Small intestine (tissue), 16 donors: Measurements from ENCODE around the gene KMT5B. TPM values are rescaled to one million over a fixed set of nuclear protein-coding genes. Genes with fewer than 3 reads are reported as not detected.

Experiments
- DNase-seq, 2 donors: peaks; one replicate each; pipeline versions ENCODE4 v3.0.0 to v3.0.0-alpha.2; 2013
- FAIRE-seq: peaks from 2 replicates; lab custom pipeline; 2012; peaks lifted over from hg19 to GRCh38; lab: Jason Lieb, UNC
- H3K27ac ChIP-seq, 3 donors: one replicate each; pipeline ENCODE4 v1.5.1; 2013; ENCODE audit warnings: low read length in 2 of 3, mild to moderate bottlenecking in 2 of 3, control low read depth in 1 of 3, inconsistent platforms in 1 of 3, low read depth in 1 of 3, moderate library complexity in 1 of 3
- H3K27me3 ChIP-seq, 3 donors: one replicate each; pipeline ENCODE4 v1.6.1; 2013; ENCODE audit warnings: low read length in 3 of 3, inconsistent platforms in 1 of 3; ENCODE audit not compliant: control insufficient read depth in 3 of 3, insufficient read depth in 3 of 3
- H3K36me3 ChIP-seq, 3 donors: one replicate each; pipeline ENCODE4 v1.6.1; 2013; ENCODE audit warnings: low read length in 3 of 3, inconsistent platforms in 1 of 3, low read depth in 1 of 3, mild to moderate bottlenecking in 1 of 3, moderate library complexity in 1 of 3; ENCODE audit not compliant: control insufficient read depth in 3 of 3, insufficient read depth in 2 of 3
- H3K4me1 ChIP-seq, 3 donors: one replicate each; pipeline ENCODE4 v1.6.1; 2013; ENCODE audit warnings: low read length in 2 of 3, inconsistent platforms in 1 of 3, low read depth in 1 of 3, mild to moderate bottlenecking in 1 of 3, moderate library complexity in 1 of 3; ENCODE audit not compliant: control insufficient read depth in 3 of 3, insufficient read depth in 2 of 3
- H3K4me3 ChIP-seq, 3 donors: one replicate each; pipeline ENCODE4 v1.5.1; 2013; ENCODE audit warnings: low read length in 3 of 3, control low read depth in 1 of 3, inconsistent platforms in 1 of 3, low read depth in 1 of 3, mild to moderate bottlenecking in 1 of 3, moderate library complexity in 1 of 3
- H3K9me3 ChIP-seq, 2 donors: one replicate each; pipeline ENCODE4 v1.6.1; 2013; ENCODE audit warnings: low read depth in 1 of 2, low read length in 1 of 2; ENCODE audit not compliant: control insufficient read depth in 2 of 2, insufficient read depth in 1 of 2
- WGBS, 3 donors: extraction: QIAGEN DNeasy Blood & Tissue Kit; methylation state at CpG; one replicate each; pipeline ENCODE4 v1.1.7; 2013; 5-methylcytosine and 5-hydroxymethylcytosine counted together
- long read RNA-seq, 10 donors: transcript quantifications; one replicate each; lab custom pipeline, GENCODE V29; 2026
- polyA plus RNA-seq, 4 donors: library from polyadenylated mRNA; stranded (reverse) in 3 of 4; unstranded in 1 of 4; fragments of 200-250 nt in 3 of 4; fragments of 120-200 nt in 1 of 4; gene quantifications; one replicate each; pipeline versions ENCODE4 v1.2.1 to v1.2.3, GENCODE V29; 2013
- donor health status: healthy with polysubstance abuse.
- donor health status: control.
- donor health status: control.
- donor health status: Bipolar disorder and iron deficiency.
- donor health status: healthy.

Gene KMT5B
- polyA plus RNA-seq, result 10 to 100 TPM; 17.3 to 53.5 (median 30.0) TPM
- long read RNA-seq, donor 1, partial matches to known transcripts, result 14 of 22 reads
- long read RNA-seq, donor 1, other reads (novel, unspliced or antisense), result 7 of 22 reads
- long read RNA-seq, donor 2, partial matches to known transcripts, result 6 of 6 reads
- long read RNA-seq, donor 2, other reads (novel, unspliced or antisense), result 0 of 6 reads
- long read RNA-seq, donor 3, partial matches to known transcripts, result 0 of 3 reads
- long read RNA-seq, donor 3, other reads (novel, unspliced or antisense), result 0 of 3 reads
- long read RNA-seq, donor 4, result 0 reads
- long read RNA-seq, donor 5, result 0 reads
- long read RNA-seq, donor 6, partial matches to known transcripts, result 0 of 2 reads
- long read RNA-seq, donor 6, other reads (novel, unspliced or antisense), result 0 of 2 reads
- long read RNA-seq, donor 7, result 0 reads
- long read RNA-seq, donor 8, result 0 reads
- long read RNA-seq, donor 9, partial matches to known transcripts, result 0 of 1 reads
- long read RNA-seq, donor 9, other reads (novel, unspliced or antisense), result 0 of 1 reads
- long read RNA-seq, donor 10, partial matches to known transcripts, result 13 of 14 reads
- long read RNA-seq, donor 10, other reads (novel, unspliced or antisense), result 0 of 14 reads

DNA sequence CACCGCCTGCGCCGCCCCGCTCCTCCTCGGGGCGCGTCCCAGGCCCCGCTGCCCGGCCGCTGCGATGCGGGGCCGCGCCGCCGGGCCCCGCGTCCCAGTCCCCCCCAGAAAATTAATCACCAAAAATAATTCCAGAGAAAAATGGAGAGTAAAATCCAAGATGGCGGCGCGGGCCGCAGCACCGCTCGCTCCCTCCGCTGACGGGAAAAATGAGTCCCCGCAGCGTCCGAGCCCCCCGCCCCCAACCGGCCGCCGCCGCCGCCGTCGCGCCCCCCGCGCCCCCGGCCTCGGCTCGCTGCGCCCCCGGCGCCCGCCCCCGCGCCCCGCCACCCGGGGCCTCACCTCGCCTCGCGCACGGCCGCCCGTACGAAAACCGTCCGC is at the start of gene KMT5B:
Gene KMT5B (minus strand): TSS at position 162 of the 381 bp plus-strand sequence. CDS start 23,220 bp downstream, outside the sequence.
- H3K4me1 ChIP-seq, result peaks cover 5 to 39% (median 6%) of the 10 kb centered on the region in 3 donors
- no peak for FAIRE-seq
- H3K4me3 ChIP-seq, result peak within 1 kb of the TSS; percentile 92

DNA sequence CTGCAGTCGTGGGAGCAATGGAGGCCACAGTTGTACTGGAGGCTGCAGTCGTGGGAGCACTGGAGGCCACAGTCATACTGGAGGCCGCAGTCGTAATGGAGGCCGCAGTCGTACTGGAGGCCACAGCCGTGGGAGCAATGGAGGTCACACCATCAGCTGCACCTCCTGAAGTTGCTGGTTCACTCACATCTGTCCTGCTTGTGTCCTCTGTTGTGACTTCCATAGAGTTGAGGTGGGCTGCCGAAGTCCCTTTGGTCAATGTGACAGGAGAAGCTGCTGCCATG is 49.4 kb upstream of the KMT5B start:
- H3K27ac ChIP-seq, result no peak overlapping the region
- no peaks in the 10 kb centered on the region for H3K9me3 ChIP-seq
- FAIRE-seq (no peak), DNase-seq (no peak)
- no peaks in the 10 kb centered on the region for H3K27me3 ChIP-seq
- 95 to 98% (median 97%) methylated on average over 8 of the region's 8 CpGs for WGBS, 3 donors
- peaks cover 0 to 80% (median 36%) of the 10 kb centered on the region in 3 donors for H3K36me3 ChIP-seq
- H3K4me1 ChIP-seq, result peaks cover 0 to 7% (median 0%) of the 10 kb centered on the region in 3 donors
- H3K4me3 ChIP-seq, result no peak overlapping the region

More for the DNA sequence above, at the start of gene KMT5B:
- Histone ChIP-seq H3K36me3 (no peaks in the 10 kb centered on the region), H3K27me3 (peaks cover 0 to 5% (median 0%) of the 10 kb centered on the region in 3 donors), H3K9me3 (no peaks in the 10 kb centered on the region), H3K27ac (peak within 1 kb of the TSS; percentile 90 to 99 (median 99))
- peak in 1 of 2 donors; percentile 83 for DNase-seq
- WGBS, 3 donors, result 1 to 2% (median 1%) methylated on average over 28 to 60 of the region's 60 CpGs

DNA sequence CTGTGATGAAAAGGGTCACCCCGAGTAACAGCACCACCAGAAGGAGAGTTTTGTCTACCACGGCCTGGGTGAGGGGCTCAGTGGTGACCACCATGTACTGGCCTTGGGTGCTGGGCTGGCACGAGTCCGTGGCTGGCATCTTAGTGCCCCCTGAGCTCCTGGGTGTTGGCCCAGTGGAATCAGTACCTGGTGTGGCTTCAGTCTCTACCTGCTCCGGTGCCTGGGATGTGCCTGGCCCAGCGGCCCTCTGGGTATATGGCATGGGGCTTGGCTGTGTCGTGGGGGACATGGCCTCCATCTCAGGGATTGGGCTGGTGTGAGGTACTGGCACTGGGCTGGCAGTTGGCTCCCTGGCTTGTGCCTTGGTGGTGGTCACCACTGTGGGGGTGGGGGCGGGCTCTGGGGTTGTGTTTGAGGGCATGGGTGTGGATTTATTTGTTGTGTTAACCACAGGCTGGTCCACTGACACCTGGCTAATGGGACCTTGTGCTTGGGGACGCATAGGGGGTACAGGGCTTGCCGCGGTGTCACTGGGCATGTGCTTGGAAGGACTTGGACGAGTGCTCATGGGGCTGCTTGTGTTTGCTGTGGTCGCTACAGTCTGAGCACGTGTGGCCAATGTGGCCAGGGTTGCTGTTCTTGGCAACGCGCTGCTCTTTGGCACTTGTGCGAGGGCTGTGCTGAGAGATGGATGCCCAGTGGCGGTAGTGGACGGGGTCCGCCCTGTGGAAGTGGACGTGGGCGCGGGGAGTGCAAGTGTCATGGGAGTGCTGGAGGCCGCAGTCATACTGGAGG is 48.9 kb upstream of the KMT5B start:
- H3K36me3 ChIP-seq, result peaks cover 0 to 75% (median 36%) of the 10 kb centered on the region in 3 donors
- H3K9me3 ChIP-seq, result no peaks in the 10 kb centered on the region
- H3K4me1 ChIP-seq, result peaks cover 0 to 11% (median 0%) of the 10 kb centered on the region in 3 donors
- FAIRE-seq, result no peak
- no peak for DNase-seq
- no peak overlapping the region for H3K27ac ChIP-seq
- no peaks in the 10 kb centered on the region for H3K27me3 ChIP-seq
- 94 to 97% (median 95%) methylated on average over 24 of the region's 24 CpGs for WGBS, 3 donors
- no peak overlapping the region for H3K4me3 ChIP-seq

DNA sequence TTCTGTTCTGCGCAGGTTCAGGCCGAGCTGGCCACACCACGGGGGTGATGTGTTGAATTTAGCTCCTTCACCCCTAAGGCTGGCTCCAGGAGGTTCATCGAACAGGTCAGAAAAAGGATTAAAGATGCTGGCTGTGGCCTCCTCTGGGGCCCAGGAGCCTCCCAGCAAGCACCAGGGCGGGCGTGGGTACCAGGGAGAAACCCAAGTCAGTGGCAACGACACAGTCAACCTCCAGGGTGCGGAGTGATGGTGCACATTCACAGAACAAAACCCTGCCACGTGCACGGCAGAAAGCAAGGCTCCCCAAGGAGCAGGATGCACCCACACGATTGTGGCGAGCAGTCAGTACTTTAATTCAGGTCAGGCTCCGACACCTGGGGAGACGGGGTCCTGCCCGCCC is 47.9 kb upstream of the KMT5B start:
- DNase-seq (no peak), FAIRE-seq (no peak)
- WGBS, 3 donors, result 85 to 92% (median 91%) methylated on average over 15 of the region's 15 CpGs
- H3K4me3 ChIP-seq, result no peak overlapping the region
- H3K4me1 ChIP-seq, result peaks cover 0 to 14% (median 0%) of the 10 kb centered on the region in 3 donors
- H3K36me3 ChIP-seq, result peaks cover 0 to 65% (median 33%) of the 10 kb centered on the region in 3 donors
- H3K9me3 ChIP-seq, result no peaks in the 10 kb centered on the region
- H3K27ac ChIP-seq, result no peak overlapping the region
- H3K27me3 ChIP-seq, result no peaks in the 10 kb centered on the region

- H3K27me3 ChIP-seq, result no peaks in the 10 kb centered on the region
- H3K9me3 ChIP-seq, result no peaks in the 10 kb centered on the region
- WGBS, 3 donors, result 95 to 98% (median 97%) methylated on average over 6 of the region's 6 CpGs
- H3K36me3 ChIP-seq, result peaks cover 0 to 60% (median 33%) of the 10 kb centered on the region in 3 donors
- FAIRE-seq (no peak), DNase-seq (no peak)
- H3K27ac ChIP-seq, result no peak overlapping the region
- no peak overlapping the region for H3K4me3 ChIP-seq
- H3K4me1 ChIP-seq, result peaks cover 0 to 14% (median 0%) of the 10 kb centered on the region in 3 donors
Observed at GRCh38 chr11:68260484-68260883, 47.4 kb upstream of the KMT5B start.

DNA sequence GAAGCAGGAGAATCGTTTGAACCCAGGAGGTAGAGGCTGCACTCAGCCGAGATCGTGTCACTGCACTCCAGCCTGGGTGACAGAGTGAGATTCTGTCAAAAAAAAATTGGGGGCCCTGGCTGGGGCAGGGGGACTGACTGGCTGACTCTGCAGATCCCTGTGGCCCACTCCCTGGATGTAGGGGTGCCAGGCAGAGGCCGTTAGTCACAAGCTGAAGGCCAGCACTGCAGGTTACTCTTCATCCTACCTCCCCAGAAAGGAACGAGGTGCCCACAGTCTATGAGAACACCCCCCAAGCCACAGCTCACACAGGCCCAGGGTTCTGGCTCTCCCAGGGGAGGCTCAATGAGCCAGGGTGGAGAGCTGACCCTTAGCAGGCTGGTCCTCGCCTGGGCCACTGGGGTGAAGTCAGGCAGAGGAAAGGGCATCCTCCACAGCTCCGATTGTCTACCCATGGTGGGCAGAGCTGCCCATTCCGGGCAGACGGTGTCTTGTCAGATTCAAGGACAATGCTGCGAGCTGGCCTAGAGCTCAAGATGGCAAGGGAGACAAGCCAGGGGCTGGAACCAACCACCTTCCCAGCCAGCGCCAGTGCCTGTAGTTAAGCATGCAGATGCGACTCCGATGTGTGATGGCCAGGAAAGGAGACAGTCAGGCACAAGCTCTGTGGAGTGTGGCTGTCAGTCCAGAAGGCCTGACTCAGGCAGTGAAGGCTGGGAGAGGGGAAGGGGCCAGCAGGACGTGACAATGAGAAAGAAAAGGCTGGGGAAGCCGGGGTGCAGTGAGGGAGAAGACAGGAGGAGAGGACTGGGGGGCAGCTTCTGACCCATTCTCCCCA is 46.2 kb upstream of the KMT5B start:
- no peaks in the 10 kb centered on the region for H3K9me3 ChIP-seq
- FAIRE-seq (no peak), DNase-seq (no peak)
- no peak overlapping the region for H3K4me3 ChIP-seq
- H3K27ac ChIP-seq, result peak overlapping the region in 1 of 3 donors; percentile 1
- 90 to 94% (median 91%) methylated on average over 15 of the region's 15 CpGs for WGBS, 3 donors
- H3K36me3 ChIP-seq, result peaks cover 0 to 51% (median 28%) of the 10 kb centered on the region in 3 donors
- H3K4me1 ChIP-seq, result peaks cover 0 to 14% (median 0%) of the 10 kb centered on the region in 3 donors
- H3K27me3 ChIP-seq, result no peaks in the 10 kb centered on the region

GRCh38 chr11:68258363-68258765 is 45.3 kb upstream of the KMT5B start:
- 88 to 93% (median 91%) methylated on average over 13 of the region's 13 CpGs for WGBS, 3 donors

More at GRCh38 chr11:68258363-68258765, 45.3 kb upstream of the KMT5B start:
- FAIRE-seq (no peak), DNase-seq (no peak)
- Histone ChIP-seq H3K4me1 (peaks cover 0 to 14% (median 0%) of the 10 kb centered on the region in 3 donors), H3K36me3 (peaks cover 0 to 43% (median 21%) of the 10 kb centered on the region in 3 donors), H3K27me3 (no peaks in the 10 kb centered on the region), H3K4me3 (no peak overlapping the region), H3K9me3 (no peaks in the 10 kb centered on the region), H3K27ac (peak overlapping the region in 1 of 3 donors; percentile 16)
